Lower lobe of right lung (tissue), 2 donors: ENCODE data around the gene SLC22A5. TPM values are rescaled to one million over a fixed set of nuclear protein-coding genes. Genes with fewer than 3 reads are reported as not detected.

ENCODE experiments used
- ATAC-seq, 2 donors: fragments of 200-7000 bp; cut with Tn5 transposase; one replicate each; pipeline ENCODE4 v1.9.1; 2020 to 2022; ENCODE audit warnings: mild to moderate bottlenecking in 2 of 2, moderate library complexity in 2 of 2
- DNase-seq: peaks from one replicate; pipeline ENCODE4 v3.0.0-alpha.2; 2020
- H3K27ac ChIP-seq: fragments of 200-600 bp; one replicate; pipeline ENCODE4 v1.8.0; 2022
- H3K27me3 ChIP-seq: fragments of 200-600 bp; one replicate; pipeline ENCODE4 v1.8.0; 2022; ENCODE audit warnings: low read depth
- H3K36me3 ChIP-seq: fragments of 200-600 bp; one replicate; pipeline ENCODE4 v1.8.0; 2022; ENCODE audit warnings: mild to moderate bottlenecking
- H3K4me1 ChIP-seq: fragments of 200-600 bp; one replicate; pipeline ENCODE4 v1.8.0; 2022
- H3K4me3 ChIP-seq: fragments of 200-600 bp; one replicate; pipeline ENCODE4 v1.8.0; 2022; ENCODE audit warnings: mild to moderate bottlenecking
- H3K9me3 ChIP-seq: fragments of 200-600 bp; one replicate; pipeline ENCODE4 v1.8.0; 2022
- intact Hi-C: fragments of 100-400 bp; cut with DNase I; formaldehyde crosslinking; loops from one replicate; pipeline ENCODE4 v1.11.0; 2022
- total RNA-seq: library from RNA; stranded (reverse); fragmentation: NEBNext Ultra II Directional; extraction: Animal tissue kit (Norgen Biotek cat#: 25700); gene quantifications from one replicate; pipeline ENCODE4 v1.2.1, GENCODE V29; 2021
- TF ChIP-seq, protein P1 (sequence below): fragments of 200-600 bp; IDR thresholded peaks from one replicate; pipeline ENCODE4 v1.8.0; 2022; ENCODE audit warnings: antibody characterized with exemption, mild to moderate bottlenecking
- donor health status: DM: no; HTN: yes; CAD: no; lungs with severe emphysema.

SLC22A5 gene
- total RNA-seq, 1 donor from 2014 or later: 12.6 TPM

DNA sequence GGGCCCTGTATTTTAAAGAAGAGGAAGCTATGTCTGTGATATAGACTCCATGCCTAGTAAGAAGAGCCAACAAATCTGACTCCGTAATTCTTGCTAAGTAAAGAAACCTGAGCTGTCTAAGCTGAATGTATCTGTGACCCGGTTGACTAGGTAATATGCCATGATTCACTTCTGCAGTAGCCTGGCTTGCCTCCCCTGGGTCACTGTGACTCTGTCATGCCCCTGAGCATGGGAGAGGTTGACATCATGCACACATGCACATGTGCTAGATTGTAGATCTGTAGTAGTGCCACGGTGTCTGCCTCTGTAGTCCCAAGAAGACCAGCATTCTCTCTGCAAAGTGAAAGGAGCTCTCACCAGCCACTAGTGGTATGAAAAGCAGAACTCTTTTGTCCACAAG is 9.1 kb downstream of the SLC22A5 start:
- peaks cover 18% of the 10 kb centered on the region for H3K36me3 ChIP-seq
- no peaks in the 10 kb centered on the region for H3K4me1 ChIP-seq
- H3K27me3 ChIP-seq: no peaks in the 10 kb centered on the region
- intact Hi-C loops: no loop called here
- H3K4me3 ChIP-seq: no peak overlapping the region
- TF ChIP-seq, protein P1, sequence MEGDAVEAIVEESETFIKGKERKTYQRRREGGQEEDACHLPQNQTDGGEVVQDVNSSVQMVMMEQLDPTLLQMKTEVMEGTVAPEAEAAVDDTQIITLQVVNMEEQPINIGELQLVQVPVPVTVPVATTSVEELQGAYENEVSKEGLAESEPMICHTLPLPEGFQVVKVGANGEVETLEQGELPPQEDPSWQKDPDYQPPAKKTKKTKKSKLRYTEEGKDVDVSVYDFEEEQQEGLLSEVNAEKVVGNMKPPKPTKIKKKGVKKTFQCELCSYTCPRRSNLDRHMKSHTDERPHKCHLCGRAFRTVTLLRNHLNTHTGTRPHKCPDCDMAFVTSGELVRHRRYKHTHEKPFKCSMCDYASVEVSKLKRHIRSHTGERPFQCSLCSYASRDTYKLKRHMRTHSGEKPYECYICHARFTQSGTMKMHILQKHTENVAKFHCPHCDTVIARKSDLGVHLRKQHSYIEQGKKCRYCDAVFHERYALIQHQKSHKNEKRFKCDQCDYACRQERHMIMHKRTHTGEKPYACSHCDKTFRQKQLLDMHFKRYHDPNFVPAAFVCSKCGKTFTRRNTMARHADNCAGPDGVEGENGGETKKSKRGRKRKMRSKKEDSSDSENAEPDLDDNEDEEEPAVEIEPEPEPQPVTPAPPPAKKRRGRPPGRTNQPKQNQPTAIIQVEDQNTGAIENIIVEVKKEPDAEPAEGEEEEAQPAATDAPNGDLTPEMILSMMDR: no peak
- no peak overlapping the region for H3K27ac ChIP-seq
- ATAC-seq: no peak
- DNase-seq: no peak
- no peaks in the 10 kb centered on the region for H3K9me3 ChIP-seq

DNA sequence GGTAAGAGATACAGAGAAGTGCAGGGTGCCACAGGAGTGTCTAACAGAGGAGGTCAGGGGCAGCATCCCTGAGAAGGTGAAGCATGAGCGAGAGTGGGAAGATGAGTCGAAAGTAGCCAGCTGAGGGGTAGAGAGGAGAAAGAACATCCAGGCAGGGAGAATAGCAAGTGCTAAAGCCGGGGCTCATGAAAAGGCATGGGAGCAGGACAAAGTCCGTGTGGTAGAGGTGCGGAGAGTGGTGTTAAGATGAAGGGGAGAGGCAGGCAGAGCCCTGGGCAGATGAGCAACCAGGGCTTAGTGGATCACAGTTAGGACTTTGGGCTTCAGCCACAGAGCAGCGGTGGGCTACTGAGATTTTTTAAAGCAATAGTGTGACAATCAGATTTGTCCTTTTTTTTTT is 10.5 kb downstream of the SLC22A5 start:
- TF ChIP-seq, protein P1: no peak
- Histone ChIP-seq H3K27me3 (no peaks in the 10 kb centered on the region), H3K9me3 (no peaks in the 10 kb centered on the region), H3K36me3 (peaks cover 28% of the 10 kb centered on the region), H3K4me3 (no peak overlapping the region), H3K27ac (no peak overlapping the region), H3K4me1 (peaks cover 1% of the 10 kb centered on the region)
- ATAC-seq: no peak
- intact Hi-C loops: no loop called here
- DNase-seq: no peak

DNA sequence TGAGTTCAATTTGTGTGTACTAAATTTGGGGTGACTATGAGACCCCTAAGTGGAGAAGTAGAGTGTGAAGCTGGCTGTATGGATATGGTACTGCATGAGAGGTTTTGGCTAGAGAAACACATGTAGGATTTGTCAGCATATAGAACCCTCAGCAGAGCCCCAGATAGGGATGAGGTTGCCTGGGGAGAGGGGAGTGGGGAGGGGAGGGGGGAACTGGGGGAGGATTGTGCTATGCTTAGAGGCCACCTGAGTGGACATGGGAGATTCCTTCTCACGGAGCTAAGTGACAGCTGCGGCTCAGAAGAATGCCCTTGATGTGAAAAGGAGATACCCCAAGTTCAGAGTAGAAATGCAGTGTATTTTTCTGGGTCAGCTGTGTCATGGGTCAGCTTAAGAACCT is 11.2 kb downstream of the SLC22A5 start:
- Histone ChIP-seq H3K36me3 (peaks cover 28% of the 10 kb centered on the region), H3K4me1 (peaks cover 8% of the 10 kb centered on the region), H3K27me3 (no peaks in the 10 kb centered on the region), H3K9me3 (no peaks in the 10 kb centered on the region), H3K4me3 (no peak overlapping the region), H3K27ac (no peak overlapping the region)
- ATAC-seq (no peak), DNase-seq (no peak)
- TF ChIP-seq, protein P1: no peak
- intact Hi-C loops: no loop called here

DNA sequence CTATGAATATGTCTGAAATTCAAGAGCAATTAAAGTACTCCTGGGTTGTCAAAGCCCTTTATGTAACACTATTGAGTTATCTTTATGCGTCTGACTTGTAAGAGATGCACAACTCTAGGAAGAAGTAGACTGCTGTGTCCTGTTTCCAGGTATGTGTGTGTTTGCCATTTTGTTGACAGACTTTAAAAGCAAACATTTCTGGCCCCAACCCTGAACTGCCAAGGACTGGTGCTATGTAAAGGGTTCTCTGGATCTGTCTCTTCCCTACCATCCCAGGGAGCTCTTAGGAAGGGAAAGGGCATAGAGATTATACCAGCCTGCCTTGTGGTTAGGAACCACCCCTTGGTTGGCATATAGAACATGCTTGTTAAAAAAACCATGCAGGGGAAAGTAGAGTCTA is 12.1 kb downstream of the SLC22A5 start:
- peaks cover 17% of the 10 kb centered on the region for H3K4me1 ChIP-seq
- H3K27me3 ChIP-seq: no peaks in the 10 kb centered on the region
- ATAC-seq: no peak
- H3K4me3 ChIP-seq: no peak overlapping the region
- no peak for DNase-seq
- TF ChIP-seq, protein P1: no peak
- H3K9me3 ChIP-seq: no peaks in the 10 kb centered on the region
- intact Hi-C loops: no loop called here
- H3K27ac ChIP-seq: no peak overlapping the region
- H3K36me3 ChIP-seq: peaks cover 28% of the 10 kb centered on the region

DNA sequence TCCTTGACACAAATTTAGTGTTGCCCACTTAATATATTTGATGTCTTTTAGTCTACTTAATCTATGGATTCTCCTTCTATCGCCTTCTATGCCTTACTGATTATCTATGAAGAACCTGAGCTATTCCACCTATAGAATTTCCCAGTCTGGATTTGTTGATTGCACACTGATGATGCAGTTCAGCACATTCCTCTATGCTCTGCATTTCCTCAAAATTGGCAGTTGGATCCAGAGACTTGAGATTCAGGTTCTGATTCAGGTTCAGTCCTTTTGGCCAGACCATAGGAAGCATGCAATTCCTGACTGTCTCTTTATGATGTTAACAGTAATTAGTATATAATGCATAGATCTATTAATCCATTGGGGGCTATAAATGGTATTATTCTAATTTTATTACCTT is 13.8 kb downstream of the SLC22A5 start:
- intact Hi-C loops: no loop called here
- no peak overlapping the region for H3K4me3 ChIP-seq
- peaks cover 33% of the 10 kb centered on the region for H3K4me1 ChIP-seq
- no peak overlapping the region for H3K27ac ChIP-seq
- no peaks in the 10 kb centered on the region for H3K27me3 ChIP-seq
- DNase-seq: no peak
- H3K36me3 ChIP-seq: peaks cover 26% of the 10 kb centered on the region
- TF ChIP-seq, protein P1: no peak
- H3K9me3 ChIP-seq: no peaks in the 10 kb centered on the region
- no peak for ATAC-seq

DNA sequence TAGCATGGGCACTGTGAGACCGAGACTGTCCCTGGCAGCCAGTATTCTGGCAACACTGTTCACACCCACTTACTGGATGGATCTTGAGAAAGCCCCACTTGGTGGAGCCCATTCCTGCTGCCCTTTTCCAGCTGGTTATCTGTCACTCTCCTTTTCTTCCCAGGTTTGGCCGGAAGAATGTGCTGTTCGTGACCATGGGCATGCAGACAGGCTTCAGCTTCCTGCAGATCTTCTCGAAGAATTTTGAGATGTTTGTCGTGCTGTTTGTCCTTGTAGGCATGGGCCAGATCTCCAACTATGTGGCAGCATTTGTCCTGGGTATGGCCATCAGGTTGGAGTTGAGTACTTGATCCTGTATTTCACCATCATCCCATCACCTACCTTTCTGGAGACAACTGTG is 14.5 kb downstream of the SLC22A5 start:
- intact Hi-C loops: no loop called here
- Histone ChIP-seq H3K4me1 (peaks cover 40% of the 10 kb centered on the region), H3K27ac (no peak overlapping the region), H3K9me3 (no peaks in the 10 kb centered on the region), H3K36me3 (peaks cover 19% of the 10 kb centered on the region), H3K4me3 (no peak overlapping the region), H3K27me3 (no peaks in the 10 kb centered on the region)
- TF ChIP-seq, protein P1: no peak
- DNase-seq (no peak), ATAC-seq (no peak)
